Heart right ventricle (tissue), 16 donors: Measurements from ENCODE around the gene TMEFF1. TPM values are rescaled to one million over a fixed set of nuclear protein-coding genes. Genes with fewer than 3 reads are reported as not detected.

Experiments used
- ATAC-seq, 8 donors: fragments of 200-7000 bp; cut with Tn5 transposase; one replicate each; pipeline ENCODE4 v1.9.1; 2020; ENCODE audit warnings: mild to moderate bottlenecking in 8 of 8, moderate library complexity in 8 of 8, moderate number of reproducible peaks in 1 of 8
- DNase-seq, 2 donors: peaks; one replicate each; pipeline ENCODE4 v3.0.0-alpha.2; 2020
- H3K27ac ChIP-seq, 10 donors: fragments of 200-600 bp; sonication (generic) in 2 of 10; one replicate each; pipeline versions ENCODE4 v1.5.0 to v1.8.0; 2020 to 2022; ENCODE audit warnings: mild to moderate bottlenecking in 3 of 10
- H3K27me3 ChIP-seq, 7 donors: fragments of 200-600 bp; one replicate each; pipeline ENCODE4 v1.8.0; 2021 to 2022; ENCODE audit warnings: mild to moderate bottlenecking in 2 of 7
- H3K36me3 ChIP-seq, 9 donors: fragments of 200-600 bp; sonication (generic) in 1 of 9; one replicate each; pipeline versions ENCODE4 v1.5.0 to v1.8.0; 2020 to 2022; ENCODE audit warnings: mild to moderate bottlenecking in 2 of 9
- H3K4me1 ChIP-seq, 9 donors: fragments of 200-600 bp; sonication (generic) in 1 of 9; one replicate each; pipeline versions ENCODE4 v1.5.0 to v1.8.0; 2020 to 2022; ENCODE audit warnings: mild to moderate bottlenecking in 4 of 9
- H3K4me3 ChIP-seq, 10 donors: fragments of 200-600 bp; sonication (generic) in 2 of 10; one replicate each; pipeline versions ENCODE4 v1.5.0 to v1.8.0; 2020 to 2022; ENCODE audit warnings: mild to moderate bottlenecking in 7 of 10, moderate library complexity in 2 of 10
- H3K9me3 ChIP-seq, 11 donors: fragments of 200-600 bp in 10 of 11; sonication (generic) in 2 of 11; one replicate each; pipeline versions ENCODE4 v1.5.0 to v1.8.0; 2013 to 2022; ENCODE audit warnings: mild to moderate bottlenecking in 2 of 11, control low read depth in 1 of 11, moderate library complexity in 1 of 11
- CTCF ChIP-seq, 9 donors: fragments of 200-600 bp; sonication (generic) in 2 of 9; IDR thresholded peaks; one replicate each; pipeline versions ENCODE4 v1.5.0 to v1.8.0; 2021 to 2022; ENCODE audit warnings: antibody characterized with exemption in 9 of 9, mild to moderate bottlenecking in 5 of 9, moderate library complexity in 1 of 9
- WGBS, 2 donors: extraction: QIAGEN DNeasy Blood & Tissue Kit; methylation state at CpG; one replicate each; pipeline ENCODE4 v1.1.7; 2013; ENCODE audit warnings: inconsistent platforms in 1 of 2; 5-methylcytosine and 5-hydroxymethylcytosine counted together
- intact Hi-C, 10 donors: fragments of 100-400 bp; cut with DNase I; formaldehyde crosslinking; loops; one replicate each; pipeline versions ENCODE4 v1.11.1 to v1.14.2; 2022
- polyA plus RNA-seq, 2 donors: library from polyadenylated mRNA; stranded (reverse); fragments of 200-250 nt; gene quantifications; one replicate each; pipeline ENCODE4 v1.2.3, GENCODE V29; 2013
- total RNA-seq, 10 donors: library from RNA; stranded (reverse); fragmentation: NEBNext Ultra II Directional in 3 of 10; extraction: Animal tissue kit (Norgen Biotek cat#: 25700) in 3 of 10; gene quantifications; one replicate each; pipeline versions ENCODE4 v1.2.1 to v1.2.4, GENCODE V29; 2021 to 2023
- donor health status: Arrhythmogenic right ventricular cardiomyopathy.
- donor health status: ischemic (EF 13 %, LVEDD 7.1; RV severe dilation, severe dysfunction).
- donor health status: healthy with polysubstance abuse.
- donor health status: DM: no; HTN: yes; CAD: no.
- donor health status: DM: no; HTN: no; CAD: no.
- donor health status: ischemic (EF 25% LVEDD 6.9; RV normal size, moderate dysfunction).
- donor health status: ischemic (EF 25% LVEDD 5.7; RV mildly dilated, moderate dysfunction).
- donor health status: healthy.
- donor health status: DM: yes; HTN: yes; CAD: no.
- donor health status: Ischemic cardiomyopathy.
- donor health status: ischemic (EF 35%, LVEDD 5.7; RV mildly dilated, moderate dysfunction).
- donor health status: nonischemic (EF 11% LVEDD 7.7; RV severe dilation, severe dysfunction).
- donor health status: DM: yes; HTN: yes; CAD: no.
- donor health status: PGD.
- donor health status: ischemic (EF 29% LVEDD 5.4; RV normal size, mild dysfunction).
- donor health status: nonischemic (EF 23%, LVEDD 6.1; RV moderate dilation, normal function).

TMEFF1 gene
- total and polyA plus RNA-seq, 12 donors: 0.03 to 0.60 (median 0.18) TPM; not detected in 7

GRCh38 chr9:100465761-100466160 lies 7.2 kb upstream of the TMEFF1 start:
- intact Hi-C loops: no loop called here
- peak in 1 of 8 donors; percentile 22 for ATAC-seq

DNA sequence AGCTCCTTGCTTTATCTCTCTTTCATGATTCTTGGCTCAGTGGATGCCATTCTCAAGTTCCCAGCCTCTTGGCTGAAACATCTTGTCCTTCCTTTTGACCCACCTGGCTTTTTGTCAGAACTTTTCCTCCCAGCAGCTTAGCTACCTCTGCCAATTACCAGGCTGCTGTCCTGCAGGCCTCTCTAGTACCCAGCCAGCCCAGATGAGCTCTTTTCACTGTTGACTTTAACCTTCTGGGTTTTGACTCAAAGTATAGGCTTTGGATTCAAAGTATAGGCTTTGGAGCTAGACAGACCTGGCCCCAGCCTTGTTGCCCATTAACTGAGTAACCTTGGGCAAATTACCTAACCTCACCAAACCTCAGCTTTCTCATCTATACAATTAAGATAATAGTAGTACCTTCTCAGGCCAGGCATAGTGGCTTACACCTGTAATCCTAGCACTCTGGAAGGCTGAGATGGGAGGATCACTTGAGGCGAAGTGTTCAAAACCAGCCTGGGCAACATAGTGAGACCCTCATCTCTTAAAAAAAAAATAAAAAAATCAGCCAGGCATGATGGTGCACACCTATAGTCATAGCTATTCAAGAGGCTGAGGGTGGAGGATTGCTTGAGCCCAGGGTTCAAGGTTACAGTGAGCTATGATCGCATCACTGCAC lies 6.6 kb upstream of the TMEFF1 start:
- no peak overlapping the region for H3K4me3 ChIP-seq
- peak overlapping the region in 1 of 10 donors; percentile 30 for H3K27ac ChIP-seq
- peaks cover 0 to 9% (median 0%) of the 10 kb centered on the region in 9 donors for H3K4me1 ChIP-seq
- ATAC-seq (peak in 7 of 8 donors; percentile 33 to 87 (median 72)), DNase-seq (no peak)
- H3K9me3 ChIP-seq: no peaks in the 10 kb centered on the region
- no peaks in the 10 kb centered on the region for H3K27me3 ChIP-seq
- intact Hi-C loops: no loop called here
- WGBS, 2 donors: 99% methylated on average over 2 of the region's 2 CpGs
- no peaks in the 10 kb centered on the region for H3K36me3 ChIP-seq
- TF ChIP-seq CTCF (IDR thresholded peaks at IDR 0.05): no peak

More at GRCh38 chr9:100465761-100466160, 7.2 kb upstream of the TMEFF1 start:
- H3K36me3 ChIP-seq: no peaks in the 10 kb centered on the region
- H3K4me3 ChIP-seq: no peak overlapping the region
- no peak for DNase-seq
- TF ChIP-seq CTCF (IDR thresholded peaks at IDR 0.05): no peak
- no peak overlapping the region for H3K27ac ChIP-seq
- no peaks in the 10 kb centered on the region for H3K27me3 ChIP-seq
- H3K9me3 ChIP-seq: no peaks in the 10 kb centered on the region
- peaks cover 0 to 9% (median 0%) of the 10 kb centered on the region in 9 donors for H3K4me1 ChIP-seq
- 83 to 94% methylated on average over 1 of the region's 1 CpG for WGBS, 2 donors

DNA sequence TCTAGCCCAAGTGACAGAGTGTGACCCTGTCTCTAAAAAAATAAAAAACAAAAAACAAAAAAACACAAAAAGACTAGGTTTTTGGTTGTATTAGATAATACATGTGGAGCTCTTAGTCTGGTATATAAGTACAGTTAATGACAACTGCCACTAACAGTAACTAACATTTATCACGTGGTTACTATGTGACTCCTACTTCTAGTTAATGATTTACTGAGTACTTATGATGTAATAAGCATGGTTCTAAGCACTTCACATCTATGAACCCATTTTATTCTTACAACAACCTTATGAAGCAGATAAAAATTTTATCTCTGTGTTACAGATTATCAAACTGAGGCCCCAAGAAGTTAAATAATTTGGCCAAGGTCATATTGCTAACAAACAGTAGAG lies 6.1 kb upstream of the TMEFF1 start:
- intact Hi-C loops: no loop called here
- H3K4me1 ChIP-seq: peaks cover 0 to 9% (median 0%) of the 10 kb centered on the region in 9 donors
- WGBS, 2 donors: 84 to 92% methylated on average over 1 of the region's 1 CpG
- no peaks in the 10 kb centered on the region for H3K9me3 ChIP-seq
- no peaks in the 10 kb centered on the region for H3K36me3 ChIP-seq
- H3K27me3 ChIP-seq: peaks cover 0 to 4% (median 0%) of the 10 kb centered on the region in 7 donors
- no peak for TF ChIP-seq CTCF (IDR thresholded peaks at IDR 0.05)
- H3K4me3 ChIP-seq: no peak overlapping the region
- DNase-seq (no peak), ATAC-seq (no peak)
- H3K27ac ChIP-seq: no peak overlapping the region

GRCh38 chr9:100468041-100468440 lies 4.9 kb upstream of the TMEFF1 start:
- intact Hi-C loops: no loop called here

More at GRCh38 chr9:100468041-100468440, 4.9 kb upstream of the TMEFF1 start:
- Histone ChIP-seq H3K4me3 (no peak overlapping the region), H3K4me1 (peaks cover 0 to 9% (median 3%) of the 10 kb centered on the region in 9 donors), H3K36me3 (no peaks in the 10 kb centered on the region), H3K27me3 (peaks cover 0 to 15% (median 0%) of the 10 kb centered on the region in 7 donors), H3K9me3 (no peaks in the 10 kb centered on the region), H3K27ac (no peak overlapping the region)
- ATAC-seq (no peak), DNase-seq (no peak)
- 90 to 98% methylated on average over 6 of the region's 6 CpGs for WGBS, 2 donors
- TF ChIP-seq CTCF (IDR thresholded peaks at IDR 0.05): no peak
